Prostate gland (tissue), 2 donors: Measurements from ENCODE around the gene GINS2. TPM values are rescaled to one million over a fixed set of nuclear protein-coding genes. Genes with fewer than 3 reads are reported as not detected.

Experiments used
- DNase-seq: peaks from one replicate; pipeline ENCODE4 v3.0.0-alpha.2; 2019; ENCODE audit warnings: low spot score
- H3K27ac ChIP-seq, 2 donors: fragments of 200-600 bp; sonication (generic); 2 replicates each; pipeline ENCODE4 v1.5.1; 2017 to 2019
- H3K27me3 ChIP-seq: fragments of 200-600 bp; sonication (generic); replicated peaks from 2 replicates; pipeline ENCODE4 v1.5.1; 2019; ENCODE audit not compliant: insufficient read depth
- H3K36me3 ChIP-seq, 2 donors: fragments of 200-600 bp; sonication (generic); 1 replicate in 1 of 2; 2 replicates in 1 of 2; pipeline versions ENCODE4 v1.5.1 to v1.8.1; 2017 to 2019
- H3K4me1 ChIP-seq: fragments of 200-600 bp; sonication (generic); replicated peaks from 2 replicates; pipeline ENCODE4 v1.5.1; 2019
- H3K4me3 ChIP-seq, 2 donors: fragments of 200-600 bp; sonication (generic); 2 replicates each; pipeline ENCODE4 v1.5.1; 2017 to 2019
- H3K9me3 ChIP-seq: fragments of 200-600 bp; sonication (generic); 2 replicates; pipeline ENCODE4 v1.5.1; 2017
- CTCF ChIP-seq, 4 experiments: fragments of 200-600 bp in 2 of 4; fragments of 450-650 bp in 2 of 4; sonication (generic) in 2 of 4; IDR thresholded peaks; 1 replicate in 3 of 4; 2 replicates in 1 of 4; pipeline ENCODE4 v1.5.1; 2016 to 2019; ENCODE audit warnings: antibody characterized with exemption in 4 of 4, mild to moderate bottlenecking in 2 of 4, moderate library complexity in 2 of 4
- POLR2A ChIP-seq: fragments of 450-650 bp; IDR thresholded peaks from one replicate; pipeline ENCODE4 v1.6.1; 2016; ENCODE audit warnings: antibody characterized with exemption, mild to moderate bottlenecking
- POLR2AphosphoS5 ChIP-seq: sonication (generic); formaldehyde crosslinking; IDR thresholded peaks from one replicate; pipeline ENCODE4 v1.6.1; 2017; ENCODE audit warnings: antibody characterized with exemption
- WGBS: methylation state at CpG from one replicate; pipeline ENCODE4 v1.1.5; 2018; 5-methylcytosine and 5-hydroxymethylcytosine counted together
- intact Hi-C: fragments of 100-400 bp; cut with DNase I; formaldehyde crosslinking; loops from one replicate; pipeline ENCODE4 v1.14.2; 2022
- total RNA-seq, 2 donors: library from RNA; depleted of rRNA; stranded (reverse); fragments of >200 nt; gene quantifications; one replicate each; pipeline ENCODE4 v1.1.0, GENCODE V29; 2016

The GINS2 gene
- total RNA-seq, 2 donors from 2014 or later, result 4.5 to 6.2 TPM

GRCh38 chr16:85635545-85636140 lies 53.1 kb downstream of the GINS2 start:
- no peaks in the 10 kb centered on the region for H3K36me3 ChIP-seq
- no peak for DNase-seq
- WGBS, result 55% methylated on average over 8 of the region's 26 CpGs
- H3K27me3 ChIP-seq, result no peaks in the 10 kb centered on the region
- H3K4me3 ChIP-seq, result no peak overlapping the region
- intact Hi-C loops, result no loop called here
- no peak for TF ChIP-seq CTCF (IDR thresholded peaks at IDR 0.05)
- no peak for TF ChIP-seq POLR2A
- no peak for TF ChIP-seq POLR2AphosphoS5
- H3K9me3 ChIP-seq, result no peaks in the 10 kb centered on the region
- H3K4me1 ChIP-seq, result peaks cover 35% of the 10 kb centered on the region
- H3K27ac ChIP-seq, result no peak overlapping the region

- H3K4me3 ChIP-seq, result no peak overlapping the region
- no peaks in the 10 kb centered on the region for H3K27me3 ChIP-seq
- TF ChIP-seq CTCF (IDR thresholded peaks at IDR 0.05) (peak in 2 of 4 experiments; percentile 15 to 17), POLR2A (no peak)
- H3K9me3 ChIP-seq, result no peaks in the 10 kb centered on the region
- no peaks in the 10 kb centered on the region for H3K36me3 ChIP-seq
- H3K27ac ChIP-seq, result no peak overlapping the region
- no peak for DNase-seq
- H3K4me1 ChIP-seq, result peaks cover 29% of the 10 kb centered on the region
- intact Hi-C loops, result no loop called here
- 80% methylated on average over 24 of the region's 24 CpGs for WGBS
Observed at GRCh38 chr16:85634747-85635544, 53.8 kb downstream of the GINS2 start.

- no peak for TF ChIP-seq POLR2A
- TF ChIP-seq CTCF (IDR thresholded peaks at IDR 0.05), result no peak
- TF ChIP-seq POLR2AphosphoS5, result no peak
- Histone ChIP-seq H3K4me3 (no peak overlapping the region), H3K36me3 (no peaks in the 10 kb centered on the region), H3K27ac (no peak overlapping the region), H3K4me1 (peaks cover 21% of the 10 kb centered on the region), H3K9me3 (no peaks in the 10 kb centered on the region), H3K27me3 (no peaks in the 10 kb centered on the region)
- WGBS, result 93% methylated on average over 35 of the region's 35 CpGs
- no peak for DNase-seq
- intact Hi-C loops, result no loop called here
Observed at GRCh38 chr16:85633888-85634287, 54.9 kb downstream of the GINS2 start.

- no peak for DNase-seq
- intact Hi-C loops, result no loop called here
- Histone ChIP-seq H3K27ac (no peak overlapping the region), H3K27me3 (no peaks in the 10 kb centered on the region), H3K9me3 (no peaks in the 10 kb centered on the region), H3K4me3 (no peak overlapping the region), H3K36me3 (no peaks in the 10 kb centered on the region), H3K4me1 (peaks cover 16% of the 10 kb centered on the region)
- 95% methylated on average over 15 of the region's 15 CpGs for WGBS
- no peak for TF ChIP-seq POLR2AphosphoS5
- TF ChIP-seq POLR2A, result no peak
- TF ChIP-seq CTCF (IDR thresholded peaks at IDR 0.05), result no peak
Observed at GRCh38 chr16:85633438-85633743, 55.4 kb downstream of the GINS2 start.
